DND-41 (cell line): ENCODE results near the gene RPP25L.

Source experiments
- ATAC-seq: fragments of 200-7000 bp; cut with Tn5 transposase; 3 replicates; pipeline ENCODE4 v1.9.1; 2021; ENCODE audit warnings: low read depth; ENCODE audit not compliant: insufficient read depth
- DNase-seq: peaks from one replicate; pipeline ENCODE4 v3.0.0-alpha.2; 2020
- H2AFZ ChIP-seq: 2 replicates; pipeline ENCODE4 v1.6.0; 2012; ENCODE audit warnings: low read depth, low read length
- H3K27ac ChIP-seq: 2 replicates; pipeline ENCODE4 v1.5.1; 2012; ENCODE audit warnings: low read length, inconsistent platforms
- H3K27me3 ChIP-seq: fragments of 200-600 bp; sonication (generic); 2 replicates; pipeline ENCODE4 v1.6.0; 2012; ENCODE audit warnings: low read length, mild to moderate bottlenecking, inconsistent platforms; ENCODE audit not compliant: insufficient read depth, poor library complexity
- H3K36me3 ChIP-seq: 2 replicates; pipeline ENCODE4 v1.5.1; 2012; ENCODE audit warnings: low read length, inconsistent platforms; ENCODE audit not compliant: insufficient read depth
- H3K4me1 ChIP-seq: 2 replicates; pipeline ENCODE4 v1.5.1; 2012; ENCODE audit warnings: mild to moderate bottlenecking, low read length; ENCODE audit not compliant: insufficient read depth
- H3K4me2 ChIP-seq: 2 replicates; pipeline ENCODE4 v1.6.0; 2012; ENCODE audit warnings: mild to moderate bottlenecking, moderate library complexity, low read length, inconsistent platforms; ENCODE audit not compliant: insufficient read depth
- H3K4me3 ChIP-seq, 2 experiments: fragments of 200-600 bp in 1 of 2; shearing (Covaris generic) in 1 of 2; 2 replicates each; pipeline ENCODE4 v1.5.1; 2012 to 2016; ENCODE audit warnings: inconsistent platforms in 2 of 2, low read length in 2 of 2, mild to moderate bottlenecking in 2 of 2, low read depth in 1 of 2, moderate library complexity in 1 of 2
- H3K79me2 ChIP-seq: 2 replicates; pipeline ENCODE4 v1.6.0; 2012; ENCODE audit warnings: low read length, inconsistent platforms; ENCODE audit not compliant: insufficient read depth
- H3K9ac ChIP-seq: 2 replicates; pipeline ENCODE4 v1.6.0; 2012; ENCODE audit warnings: low read depth, mild to moderate bottlenecking, inconsistent platforms, low read length, moderate library complexity
- H3K9me3 ChIP-seq: 2 replicates; pipeline ENCODE4 v1.5.1; 2012; ENCODE audit warnings: low read length, moderate library complexity, mild to moderate bottlenecking, inconsistent platforms; ENCODE audit not compliant: insufficient read depth, severe bottlenecking
- H4K20me1 ChIP-seq: 2 replicates; pipeline ENCODE4 v1.6.0; 2012; ENCODE audit warnings: low read length; ENCODE audit not compliant: insufficient read depth
- EZH2 ChIP-seq: IDR thresholded peaks from 3 replicates; pipeline ENCODE4 v1.6.1; 2012; ENCODE audit warnings: borderline replicate concordance, low read depth, mild to moderate bottlenecking, moderate library complexity, low read length, inconsistent platforms; ENCODE audit not compliant: severe bottlenecking
- TF ChIP-seq, protein P1 (sequence below): IDR thresholded peaks from 2 replicates; pipeline ENCODE4 v1.5.1; 2012; ENCODE audit warnings: borderline replicate concordance, low read length, moderate library complexity, mild to moderate bottlenecking; ENCODE audit not compliant: poor library complexity, severe bottlenecking; ENCODE audit errors: extremely low read depth

The RPP25L gene

DNA sequence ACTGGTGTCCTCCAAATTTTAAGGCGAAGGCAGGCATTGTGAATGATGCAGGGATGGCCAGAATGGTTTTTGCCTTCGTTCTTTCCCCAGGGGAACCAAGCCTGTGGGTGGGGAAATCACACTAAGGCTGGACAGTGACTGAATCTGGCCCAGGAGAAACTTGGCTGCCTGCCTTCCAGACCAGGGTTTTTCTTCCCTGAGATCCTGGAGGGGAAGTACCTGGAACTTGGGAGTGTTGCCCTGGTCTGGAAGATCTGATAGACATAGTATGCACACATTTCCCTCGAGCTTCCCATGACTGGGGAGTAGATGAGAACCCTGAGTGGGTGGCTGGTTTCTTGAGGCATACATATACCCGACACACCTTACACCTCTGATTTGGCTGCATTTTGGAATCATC lies 39.4 kb upstream of the RPP25L start:
- Histone ChIP-seq H3K9ac (no peak overlapping the region), H2AFZ (no peak overlapping the region), H3K27me3 (no peaks in the 10 kb centered on the region), H3K36me3 (peaks cover 31% of the 10 kb centered on the region), H3K4me1 (peaks cover 21% of the 10 kb centered on the region), H3K27ac (no peak overlapping the region), H3K79me2 (peaks cover 16% of the 10 kb centered on the region), H3K9me3 (no peaks in the 10 kb centered on the region), H3K4me3 (no peak overlapping the region), H3K4me2 (no peak overlapping the region), H4K20me1 (0 out of 2 replicates have a peak, but pooled peaks cover 3% of the 10 kb centered on the region)
- no peak for ATAC-seq
- TF ChIP-seq, protein P1, sequence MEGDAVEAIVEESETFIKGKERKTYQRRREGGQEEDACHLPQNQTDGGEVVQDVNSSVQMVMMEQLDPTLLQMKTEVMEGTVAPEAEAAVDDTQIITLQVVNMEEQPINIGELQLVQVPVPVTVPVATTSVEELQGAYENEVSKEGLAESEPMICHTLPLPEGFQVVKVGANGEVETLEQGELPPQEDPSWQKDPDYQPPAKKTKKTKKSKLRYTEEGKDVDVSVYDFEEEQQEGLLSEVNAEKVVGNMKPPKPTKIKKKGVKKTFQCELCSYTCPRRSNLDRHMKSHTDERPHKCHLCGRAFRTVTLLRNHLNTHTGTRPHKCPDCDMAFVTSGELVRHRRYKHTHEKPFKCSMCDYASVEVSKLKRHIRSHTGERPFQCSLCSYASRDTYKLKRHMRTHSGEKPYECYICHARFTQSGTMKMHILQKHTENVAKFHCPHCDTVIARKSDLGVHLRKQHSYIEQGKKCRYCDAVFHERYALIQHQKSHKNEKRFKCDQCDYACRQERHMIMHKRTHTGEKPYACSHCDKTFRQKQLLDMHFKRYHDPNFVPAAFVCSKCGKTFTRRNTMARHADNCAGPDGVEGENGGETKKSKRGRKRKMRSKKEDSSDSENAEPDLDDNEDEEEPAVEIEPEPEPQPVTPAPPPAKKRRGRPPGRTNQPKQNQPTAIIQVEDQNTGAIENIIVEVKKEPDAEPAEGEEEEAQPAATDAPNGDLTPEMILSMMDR: no peak
- TF ChIP-seq EZH2: no peak
- DNase-seq: no peak

DNA sequence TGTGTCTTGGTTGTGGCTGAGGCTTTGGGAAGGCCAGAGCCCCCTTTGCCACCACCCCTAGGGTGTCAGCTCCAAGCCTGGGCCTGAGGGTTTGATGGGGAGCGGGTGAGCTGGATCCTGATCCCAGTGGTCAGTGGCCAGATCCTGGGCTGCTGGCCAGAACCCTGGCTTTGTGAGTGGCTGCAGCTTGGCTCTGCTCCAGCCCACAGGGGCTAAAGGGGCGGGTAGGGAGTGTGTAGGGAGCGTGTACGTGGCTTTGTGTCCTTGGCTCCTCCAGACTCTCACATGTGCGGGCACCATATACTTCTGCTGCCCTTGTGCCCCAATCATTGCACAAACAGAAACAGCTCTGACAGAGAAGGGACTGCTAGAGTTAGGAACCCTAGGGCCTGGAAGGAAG lies 38.9 kb upstream of the RPP25L start:
- peaks cover 16% of the 10 kb centered on the region for H3K79me2 ChIP-seq
- H3K9ac ChIP-seq: no peak overlapping the region
- TF ChIP-seq, protein P1: no peak
- no peak for TF ChIP-seq EZH2
- H3K9me3 ChIP-seq: no peaks in the 10 kb centered on the region
- peaks cover 26% of the 10 kb centered on the region for H3K4me1 ChIP-seq
- H2AFZ ChIP-seq: no peak overlapping the region
- no peak overlapping the region for H3K4me3 ChIP-seq
- 0 out of 2 replicates have a peak, but pooled peaks cover 3% of the 10 kb centered on the region for H4K20me1 ChIP-seq
- ATAC-seq (no peak), DNase-seq (no peak)
- no peak overlapping the region for H3K27ac ChIP-seq
- peaks cover 31% of the 10 kb centered on the region for H3K36me3 ChIP-seq
- H3K27me3 ChIP-seq: no peaks in the 10 kb centered on the region
- H3K4me2 ChIP-seq: no peak overlapping the region

DNA sequence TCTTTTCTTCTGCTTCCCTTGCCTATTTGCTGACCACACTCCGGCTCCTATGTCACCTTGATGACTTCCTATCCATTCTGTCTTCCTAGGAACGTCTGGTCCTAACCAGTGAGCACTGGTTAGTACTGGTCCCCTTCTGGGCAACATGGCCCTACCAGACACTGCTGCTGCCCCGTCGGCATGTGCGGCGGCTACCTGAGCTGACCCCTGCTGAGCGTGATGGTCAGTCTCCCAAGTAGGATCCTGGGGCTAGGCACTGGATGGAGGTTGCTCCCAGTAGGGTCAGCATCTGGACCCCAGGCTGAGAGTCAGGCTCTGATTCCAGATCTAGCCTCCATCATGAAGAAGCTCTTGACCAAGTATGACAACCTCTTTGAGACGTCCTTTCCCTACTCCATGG lies 36.8 kb upstream of the RPP25L start:
- no peaks in the 10 kb centered on the region for H3K27me3 ChIP-seq
- TF ChIP-seq, protein P1: no peak
- TF ChIP-seq EZH2: no peak
- no peak overlapping the region for H3K4me2 ChIP-seq
- no peak overlapping the region for H2AFZ ChIP-seq
- H3K4me3 ChIP-seq: no peak overlapping the region
- DNase-seq (no peak), ATAC-seq (no peak)
- peaks cover 16% of the 10 kb centered on the region for H3K79me2 ChIP-seq
- H3K9ac ChIP-seq: no peak overlapping the region
- peaks cover 26% of the 10 kb centered on the region for H3K4me1 ChIP-seq
- 0 out of 2 replicates have a peak, but pooled peaks cover 3% of the 10 kb centered on the region for H4K20me1 ChIP-seq
- H3K9me3 ChIP-seq: no peaks in the 10 kb centered on the region
- H3K27ac ChIP-seq: no peak overlapping the region
- H3K36me3 ChIP-seq: peaks cover 31% of the 10 kb centered on the region
